Thoracic aorta (tissue), 2 donors: ENCODE data around the gene HSD17B11. TPM values are rescaled to one million over a fixed set of nuclear protein-coding genes. Genes with fewer than 3 reads are reported as not detected.
"Not testable (repeated sequence)": the region's sequence is repeated elsewhere in the genome, so short reads cannot be mapped to it uniquely, and the experiment has no call there.

ENCODE experiments used
- ATAC-seq: fragments of 150-250 bp; one replicate; pipeline ENCODE4 v1.8.0; 2017; ENCODE audit warnings: low read depth; ENCODE audit not compliant: insufficient number of reproducible peaks, low FRiP score
- DNase-seq: peaks from one replicate; pipeline ENCODE4 v3.0.0-alpha.2; 2020; ENCODE audit warnings: low spot score
- H3K27ac ChIP-seq, 2 donors: fragments of 200-600 bp; sonication (generic); 1 replicate in 1 of 2; 2 replicates in 1 of 2; pipeline ENCODE4 v1.5.1; 2016; ENCODE audit warnings: mild to moderate bottlenecking in 2 of 2, moderate library complexity in 2 of 2
- H3K27me3 ChIP-seq: fragments of 200-600 bp; sonication (generic); replicated peaks from 2 replicates; pipeline ENCODE4 v1.6.0; 2016; ENCODE audit warnings: mild to moderate bottlenecking; ENCODE audit not compliant: insufficient read depth
- H3K36me3 ChIP-seq: fragments of 200-600 bp; sonication (generic); one replicate; pipeline ENCODE4 v1.5.1; 2016
- H3K4me1 ChIP-seq, 2 donors: fragments of 200-600 bp; sonication (generic); 1 replicate in 1 of 2; 2 replicates in 1 of 2; pipeline versions ENCODE4 v1.5.1 to v1.6.0; 2016; ENCODE audit warnings: low read depth in 2 of 2, mild to moderate bottlenecking in 1 of 2; ENCODE audit not compliant: control insufficient read depth in 1 of 2
- H3K4me3 ChIP-seq: fragments of 200-600 bp; sonication (generic); 2 replicates; pipeline ENCODE4 v1.5.1; 2016; ENCODE audit warnings: mild to moderate bottlenecking
- H3K9me3 ChIP-seq: fragments of 200-600 bp; sonication (generic); 2 replicates; pipeline ENCODE4 v1.5.1; 2016
- CTCF ChIP-seq: fragments of 200-600 bp; sonication (generic); IDR thresholded peaks from one replicate; pipeline ENCODE4 v1.5.1; 2019; ENCODE audit warnings: antibody characterized with exemption
- total RNA-seq, 2 donors: library from RNA; depleted of rRNA; stranded (reverse); fragments of >200 nt; gene quantifications; one replicate each; pipeline versions ENCODE4 v1.1.0 to v1.2.3, GENCODE V29; 2016

HSD17B11 gene
- total RNA-seq, 2 donors from 2014 or later = 43.2 to 57.6 TPM

- no peaks in the 10 kb centered on the region for H3K36me3 ChIP-seq
Observed at GRCh38 chr4:87420276-87420830, 29.4 kb upstream of the HSD17B11 start.

GRCh38 chr4:87419578-87420249 is 28.7 kb upstream of the HSD17B11 start:
- peaks cover 9 to 24% of the 10 kb centered on the region in 2 donors for H3K4me1 ChIP-seq
- no peak overlapping the region for H3K4me3 ChIP-seq
- no peaks in the 10 kb centered on the region for H3K27me3 ChIP-seq
- no peak overlapping the region for H3K27ac ChIP-seq
- no peaks in the 10 kb centered on the region for H3K36me3 ChIP-seq
- no peak for ATAC-seq
- no peak for TF ChIP-seq CTCF
- no peaks in the 10 kb centered on the region for H3K9me3 ChIP-seq
- DNase-seq = no peak

More at GRCh38 chr4:87420276-87420830, 29.4 kb upstream of the HSD17B11 start:
- Histone ChIP-seq H3K27me3 (no peaks in the 10 kb centered on the region), H3K9me3 (no peaks in the 10 kb centered on the region), H3K4me3 (no peak overlapping the region), H3K4me1 (peaks cover 12 to 30% of the 10 kb centered on the region in 2 donors), H3K27ac (no peak overlapping the region)
- ATAC-seq (no peak), DNase-seq (no peak)
- TF ChIP-seq CTCF = no peak

DNA sequence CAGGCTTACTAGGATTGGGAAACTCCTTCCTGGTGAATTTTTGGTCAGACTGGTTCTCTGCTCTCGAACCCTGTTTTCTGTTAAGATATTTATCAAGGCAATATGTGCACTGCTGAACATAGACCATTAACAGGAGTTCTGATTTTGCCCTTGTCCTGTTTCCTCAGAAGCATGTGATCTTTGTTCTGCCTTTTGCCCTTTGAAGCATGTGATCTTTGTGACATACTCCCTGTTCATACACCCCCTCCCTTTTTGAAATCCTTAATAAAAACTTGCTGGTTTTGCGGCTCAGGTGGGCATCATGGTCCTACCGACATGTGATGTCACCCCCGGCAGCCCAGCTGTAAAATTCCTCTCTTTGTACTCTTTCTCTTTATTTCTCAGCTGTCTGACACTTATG is 27.4 kb upstream of the HSD17B11 start:
- not testable (repeated sequence) for H3K9me3 ChIP-seq, DNase-seq, H3K27me3 ChIP-seq, H3K27ac ChIP-seq, H3K36me3 ChIP-seq, ATAC-seq, H3K4me3 ChIP-seq
- H3K4me1 ChIP-seq = peaks cover under 1 to 11% of the 10 kb centered on the region in 2 donors

GRCh38 chr4:87416965-87417364 is 26.0 kb upstream of the HSD17B11 start:
- TF ChIP-seq CTCF = no peak
- no peaks in the 10 kb centered on the region for H3K36me3 ChIP-seq
- no peak overlapping the region for H3K4me3 ChIP-seq
- H3K27me3 ChIP-seq = no peaks in the 10 kb centered on the region
- no peak for ATAC-seq
- H3K4me1 ChIP-seq = peaks cover 0 to 9% of the 10 kb centered on the region in 2 donors
- no peak for DNase-seq
- H3K9me3 ChIP-seq = no peaks in the 10 kb centered on the region
- no peak overlapping the region for H3K27ac ChIP-seq

DNA sequence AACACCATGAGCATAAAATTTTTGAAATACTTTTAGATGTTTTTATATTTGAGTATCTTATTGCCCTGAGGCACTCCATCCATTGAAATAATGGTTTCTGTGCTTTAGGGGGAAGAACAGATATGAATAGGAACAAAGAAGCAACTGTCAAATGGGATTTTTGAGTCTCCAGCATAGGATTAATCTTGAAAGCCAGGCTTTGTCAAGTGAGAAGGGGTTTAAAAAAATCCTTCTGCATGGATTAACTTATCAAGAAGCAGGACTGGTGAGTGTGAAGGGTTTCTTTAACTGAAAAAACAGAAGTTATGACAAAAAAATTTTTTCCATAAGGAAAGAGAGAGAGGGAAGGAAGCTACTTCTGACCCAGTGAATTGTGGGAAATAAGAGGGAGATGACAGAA is 23.8 kb upstream of the HSD17B11 start:
- H3K27ac ChIP-seq = no peak overlapping the region
- ATAC-seq (no peak), DNase-seq (no peak)
- H3K4me1 ChIP-seq = no peaks in the 10 kb centered on the region
- no peaks in the 10 kb centered on the region for H3K36me3 ChIP-seq
- no peaks in the 10 kb centered on the region for H3K27me3 ChIP-seq
- H3K9me3 ChIP-seq = no peaks in the 10 kb centered on the region
- no peak for TF ChIP-seq CTCF
- H3K4me3 ChIP-seq = no peak overlapping the region
